NCI-H1105 treated with DMSO at 0.1 percent for 48 hours (cell line): ENCODE measurements around the gene BRI3BP.

ENCODE experiments used
- DNase-seq: peaks from one replicate; lab custom pipeline; 2025; lab: John Stamatoyannopoulos, UW

The BRI3BP gene, protein sequence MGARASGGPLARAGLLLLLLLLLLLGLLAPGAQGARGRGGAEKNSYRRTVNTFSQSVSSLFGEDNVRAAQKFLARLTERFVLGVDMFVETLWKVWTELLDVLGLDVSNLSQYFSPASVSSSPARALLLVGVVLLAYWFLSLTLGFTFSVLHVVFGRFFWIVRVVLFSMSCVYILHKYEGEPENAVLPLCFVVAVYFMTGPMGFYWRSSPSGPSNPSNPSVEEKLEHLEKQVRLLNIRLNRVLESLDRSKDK

GRCh38 chr12:124993626-124994436 lies at the start of gene BRI3BP:
BRI3BP (plus strand) TSS chr12:124993645; CDS start chr12:124993791, 146 bp downstream.
- peak; percentile 43 for DNase-seq

- no peak for DNase-seq
Measured at GRCh38 chr12:124946447-124946793, 47.0 kb upstream of the BRI3BP start.

DNA sequence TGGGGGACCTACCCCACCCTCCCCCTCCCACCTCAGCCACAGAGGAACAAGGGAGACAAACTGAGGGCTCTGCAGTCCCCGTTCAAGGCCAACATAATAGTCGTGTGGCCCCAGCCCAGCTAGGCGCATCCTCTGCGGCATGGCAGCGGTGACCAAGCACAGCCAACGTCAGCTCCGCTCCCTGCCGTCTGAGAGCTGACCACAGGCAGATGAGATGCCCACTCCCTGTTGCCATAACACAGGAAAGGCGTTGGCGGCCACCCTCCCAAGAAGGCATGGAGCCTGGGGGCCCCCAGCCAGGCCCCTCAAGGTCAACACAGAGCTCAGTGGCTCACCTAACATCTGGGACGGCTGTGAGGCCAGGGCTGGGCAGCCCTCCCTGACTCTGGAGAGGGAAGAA lies 46.4 kb upstream of the BRI3BP start:
- no peak for DNase-seq

- no peak for DNase-seq
Measured at GRCh38 chr12:124947561-124948398, 45.7 kb upstream of the BRI3BP start.

GRCh38 chr12:124949066-124949465 lies 44.4 kb upstream of the BRI3BP start:
- DNase-seq = no peak

DNA sequence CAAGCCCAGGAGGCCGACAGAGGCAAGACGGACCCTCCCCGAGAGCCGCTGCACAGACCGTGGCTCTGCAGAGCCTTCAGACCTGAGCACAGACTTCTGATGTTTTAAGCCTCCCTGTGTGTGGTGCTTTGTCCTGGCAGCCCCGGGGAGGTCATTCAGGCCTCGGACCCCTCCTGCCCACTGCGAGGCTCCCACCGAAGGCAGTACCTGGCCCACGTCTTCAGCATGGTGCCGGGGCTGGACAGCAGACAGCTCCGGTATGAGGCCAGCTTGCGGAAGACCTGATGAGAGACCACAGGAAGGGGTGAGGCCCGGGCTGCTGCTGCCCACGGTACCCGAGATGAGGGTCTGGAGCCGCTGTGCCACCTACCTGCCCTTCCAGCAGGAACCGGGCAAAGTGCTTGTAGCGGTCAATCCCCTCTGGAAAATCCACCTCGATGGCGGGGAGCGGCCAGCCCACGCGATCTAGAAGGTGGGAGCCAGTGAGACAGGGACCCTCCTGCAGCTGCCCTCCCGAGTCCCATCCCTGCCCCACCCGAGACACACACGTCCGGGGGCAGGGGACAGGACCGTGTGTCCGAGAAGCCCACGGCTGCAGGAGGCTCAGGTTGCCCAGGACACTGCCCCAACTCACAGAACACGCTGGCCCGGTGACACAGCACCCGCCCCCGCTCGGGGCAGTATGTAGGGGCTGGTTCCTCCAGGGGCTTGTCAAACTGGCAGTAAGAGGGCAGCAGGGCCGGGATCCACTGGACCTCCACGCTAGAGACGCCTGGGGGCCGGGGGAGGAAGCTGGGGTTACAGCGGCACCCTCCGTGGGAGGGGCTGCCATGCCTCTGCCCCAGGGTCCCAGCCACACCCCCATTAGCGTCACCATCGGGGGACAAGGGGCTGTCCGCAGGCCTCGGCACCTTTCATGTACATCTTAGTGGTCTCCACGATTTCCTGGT lies 43.4 kb upstream of the BRI3BP start:
- no peak for DNase-seq

DNA sequence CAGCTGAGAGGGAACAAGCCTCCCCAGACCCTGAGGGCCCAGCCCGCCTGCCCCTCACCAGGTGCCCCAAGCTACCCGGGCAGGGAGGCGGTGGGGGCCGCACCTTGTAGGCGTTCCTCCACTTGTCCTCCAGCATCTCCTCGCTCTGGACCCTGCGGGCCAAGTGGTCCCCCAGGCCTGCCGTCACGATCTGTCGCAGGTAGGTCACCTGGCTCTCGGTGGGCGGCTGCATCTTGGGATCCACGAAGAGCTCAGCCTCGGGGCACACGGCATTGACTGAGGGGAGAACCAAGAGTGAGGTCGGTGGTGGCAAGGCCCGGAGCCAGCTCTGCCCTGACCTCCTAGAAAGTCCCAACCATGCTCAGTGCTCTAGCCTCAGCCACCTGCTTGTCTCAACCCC lies 41.1 kb upstream of the BRI3BP start:
- DNase-seq = no peak

- DNase-seq = no peak
Measured at GRCh38 chr12:124952801-124953200, 40.6 kb upstream of the BRI3BP start.

- DNase-seq = no peak
Measured at GRCh38 chr12:124953689-124954405, 39.6 kb upstream of the BRI3BP start.

- no peak for DNase-seq
Measured at GRCh38 chr12:124954771-124955170, 38.7 kb upstream of the BRI3BP start.

DNA sequence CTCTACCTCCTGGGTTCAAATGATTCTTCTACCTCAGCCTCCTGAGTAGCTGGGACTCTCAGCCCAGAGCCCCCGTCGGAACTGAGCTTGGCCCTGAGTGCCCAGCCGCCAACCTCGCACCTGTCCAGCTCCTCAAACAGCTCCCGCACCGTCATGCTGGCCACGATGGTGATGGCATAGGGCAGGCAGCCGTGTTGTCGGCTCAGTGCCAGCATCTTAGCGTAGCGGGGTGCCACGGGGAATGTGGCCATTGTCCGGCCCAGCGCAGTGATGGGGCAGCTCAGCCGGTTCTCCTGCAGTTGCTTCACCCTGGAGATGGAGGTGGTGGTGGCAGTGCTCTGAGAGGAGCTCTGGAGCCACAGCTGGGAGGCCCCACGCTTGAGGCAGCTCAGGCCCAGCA lies 36.9 kb upstream of the BRI3BP start:
- no peak for DNase-seq

DNA sequence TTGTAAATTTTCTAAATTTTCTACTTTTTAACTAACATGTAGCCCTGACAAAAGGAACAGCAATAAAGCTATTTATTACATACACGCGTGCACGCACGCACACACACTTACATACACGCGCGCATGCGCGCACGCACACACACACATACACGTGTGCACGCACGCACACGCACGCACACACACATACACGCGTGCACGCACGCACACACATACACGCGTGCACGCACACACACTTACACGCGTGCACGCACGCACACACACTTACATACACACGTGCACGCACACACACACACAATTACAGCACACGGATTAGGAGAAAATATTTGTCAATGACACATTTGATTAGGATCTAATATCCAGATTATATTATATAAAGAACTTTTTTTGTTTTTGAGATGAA lies 32.4 kb upstream of the BRI3BP start:
- no peak for DNase-seq

GRCh38 chr12:124963211-124963610 lies 30.2 kb upstream of the BRI3BP start:
- no peak for DNase-seq

DNA sequence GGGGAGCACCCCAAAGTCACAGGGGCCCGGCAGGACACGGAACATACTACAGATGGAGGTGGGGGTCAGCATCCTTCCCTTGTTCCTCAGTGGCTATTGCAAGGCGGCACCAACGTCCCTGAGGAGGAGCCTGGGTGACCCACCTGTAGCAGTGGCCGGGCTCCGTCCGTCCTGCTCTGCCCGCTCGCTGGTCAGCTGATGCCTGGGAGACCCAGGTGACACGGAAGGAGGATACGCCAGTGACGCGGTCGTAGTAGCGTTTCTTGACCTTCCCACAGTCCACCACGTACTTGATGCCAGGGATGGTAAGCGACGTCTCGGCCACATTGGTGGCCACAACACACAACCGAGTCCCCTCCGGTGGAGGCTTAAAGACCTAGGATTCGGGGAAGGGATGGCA lies 29.2 kb upstream of the BRI3BP start:
- DNase-seq = no peak

- no peak for DNase-seq
Measured at GRCh38 chr12:124964836-124965462, 28.5 kb upstream of the BRI3BP start.

GRCh38 chr12:124967016-124967739 lies 26.3 kb upstream of the BRI3BP start:
- no peak for DNase-seq

DNA sequence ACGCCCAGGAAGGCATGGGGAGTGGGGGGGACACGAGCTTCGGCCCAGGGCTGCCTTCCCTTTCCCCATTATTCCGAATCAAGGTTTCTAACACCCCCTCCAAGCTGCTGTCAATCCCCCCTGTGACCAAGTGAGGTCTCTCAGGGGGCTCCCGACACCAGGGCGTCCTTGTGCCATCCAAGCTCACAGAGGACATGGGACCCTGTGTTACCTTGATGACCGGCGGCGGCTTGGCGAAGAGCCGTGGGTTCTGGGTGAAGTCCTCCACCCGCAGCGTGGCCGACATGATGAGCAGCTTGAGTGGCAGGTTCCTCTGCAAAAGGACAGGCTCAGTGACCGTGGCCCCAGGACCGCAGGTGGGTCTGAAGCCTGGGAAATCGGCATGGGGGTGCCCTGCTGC lies 24.8 kb upstream of the BRI3BP start:
- DNase-seq = no peak

GRCh38 chr12:124970647-124971402 lies 22.6 kb upstream of the BRI3BP start:
- no peak for DNase-seq

DNA sequence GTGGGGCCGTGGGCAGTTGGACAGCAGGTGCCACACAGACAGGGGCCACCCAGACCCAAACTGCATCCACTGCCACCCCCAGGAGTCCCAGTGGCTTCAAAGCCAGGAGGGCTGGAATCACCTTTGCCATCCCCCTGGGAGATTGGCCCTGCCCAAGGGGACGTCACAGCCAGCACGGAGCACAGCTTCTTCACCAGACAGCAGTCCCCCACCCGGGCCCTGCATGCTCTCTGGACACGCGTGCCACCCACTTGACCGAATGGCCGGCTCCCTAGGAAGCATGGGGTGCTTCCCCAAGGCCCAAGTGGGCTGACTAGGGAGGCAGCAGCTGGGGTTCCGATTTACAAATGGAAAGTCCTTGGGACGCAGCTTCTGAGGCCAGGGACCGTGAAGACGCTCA lies 21.8 kb upstream of the BRI3BP start:
- no peak for DNase-seq
